Tibial nerve (tissue), 4 donors: ENCODE measurements around the gene DYRK1B. TPM values are rescaled to one million over a fixed set of nuclear protein-coding genes. Genes with fewer than 3 reads are reported as not detected.

ENCODE experiments used
- DNase-seq, 2 donors: peaks; one replicate each; pipeline ENCODE4 v3.0.0-alpha.2; 2019; ENCODE audit warnings: low spot score in 2 of 2
- H3K27ac ChIP-seq, 4 donors: fragments of 200-600 bp; sonication (generic) in 3 of 4; one replicate each; pipeline ENCODE4 v1.5.1; 2017 to 2019; ENCODE audit warnings: mild to moderate bottlenecking in 1 of 4
- H3K27me3 ChIP-seq, 2 donors: fragments of 200-600 bp; sonication (generic) in 1 of 2; one replicate each; pipeline versions ENCODE4 v1.5.1 to v1.6.0; 2017 to 2019
- H3K36me3 ChIP-seq, 3 donors: fragments of 200-600 bp; sonication (generic); one replicate each; pipeline ENCODE4 v1.5.1; 2018 to 2019
- H3K4me1 ChIP-seq, 4 donors: fragments of 200-600 bp; sonication (generic) in 3 of 4; one replicate each; pipeline ENCODE4 v1.5.1; 2017 to 2019
- H3K4me3 ChIP-seq, 4 donors: fragments of 200-600 bp; sonication (generic) in 3 of 4; one replicate each; pipeline ENCODE4 v1.5.1; 2017 to 2019; ENCODE audit warnings: mild to moderate bottlenecking in 1 of 4, moderate library complexity in 1 of 4
- H3K9me3 ChIP-seq, 4 donors: fragments of 200-600 bp; sonication (generic) in 3 of 4; one replicate each; pipeline ENCODE4 v1.5.1; 2017 to 2019
- EP300 ChIP-seq, 2 donors: sonication (generic); formaldehyde crosslinking; IDR thresholded peaks; one replicate each; pipeline ENCODE4 v1.6.1; 2017; ENCODE audit warnings: antibody characterized with exemption in 2 of 2, mild to moderate bottlenecking in 1 of 2
- POLR2A ChIP-seq, 2 donors: fragments of 450-650 bp; IDR thresholded peaks; one replicate each; pipeline ENCODE4 v1.6.1; 2017; ENCODE audit warnings: antibody characterized with exemption in 2 of 2, mild to moderate bottlenecking in 2 of 2, moderate library complexity in 2 of 2
- WGBS, 2 donors: methylation state at CpG; one replicate each; pipeline ENCODE4 v1.1.5; 2018; 5-methylcytosine and 5-hydroxymethylcytosine counted together
- total RNA-seq, 4 donors: library from RNA; depleted of rRNA; stranded (reverse); fragments of >200 nt; gene quantifications; one replicate each; pipeline ENCODE4 v1.1.0, GENCODE V29; 2016
- TF ChIP-seq, protein P1 (sequence below), 5 experiments: fragments of 200-600 bp in 3 of 5; fragments of 450-650 bp in 2 of 5; sonication (generic) in 3 of 5; IDR thresholded peaks; one replicate each; pipeline ENCODE4 v1.5.1; 2016 to 2019; ENCODE audit warnings: antibody characterized with exemption in 5 of 5, mild to moderate bottlenecking in 3 of 5, moderate library complexity in 2 of 5

The DYRK1B gene
- total RNA-seq, 4 donors from 2014 or later, result 12.6 to 15.9 (median 13.1) TPM

DNA sequence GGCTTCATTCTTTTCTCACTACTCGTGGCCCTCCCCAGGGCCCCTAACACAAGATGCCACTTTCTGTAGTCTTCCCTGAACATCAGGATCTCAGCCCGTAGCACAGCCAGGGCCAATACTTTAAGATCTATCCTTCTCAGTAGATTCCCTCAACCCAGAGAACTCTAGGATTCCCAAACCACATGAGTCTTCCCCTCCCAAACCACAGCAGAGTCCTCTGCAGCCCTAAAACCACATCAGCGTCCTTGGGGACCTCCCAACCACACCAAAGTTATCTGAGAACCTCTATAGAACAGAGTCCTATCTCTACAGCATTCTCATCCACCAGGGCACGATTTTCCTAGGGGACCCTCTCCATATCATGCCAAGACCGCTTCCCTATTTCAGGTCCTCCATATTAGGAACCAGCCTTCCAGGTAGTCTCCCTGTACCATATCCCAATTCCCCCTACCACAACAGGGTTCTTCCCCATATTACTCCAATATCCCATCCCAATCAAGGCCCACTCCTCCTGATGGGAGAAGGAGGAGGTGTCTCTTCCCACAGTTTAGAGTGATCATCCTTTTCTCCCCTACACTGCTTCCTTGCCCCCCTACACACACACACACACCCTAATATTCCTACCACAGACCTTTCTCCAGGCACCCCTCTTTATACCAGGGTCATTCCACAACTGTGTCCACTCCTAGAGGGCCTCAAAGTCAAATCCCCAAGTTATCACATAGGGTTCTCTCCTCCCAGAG lies 1.4 kb downstream of the DYRK1B start:
- Histone ChIP-seq H3K27ac (peak overlapping the region; percentile 83 to 98 (median 90)), H3K27me3 (no peaks in the 10 kb centered on the region), H3K4me3 (peak overlapping the region; percentile 80 to 94 (median 87)), H3K9me3 (no peaks in the 10 kb centered on the region), H3K4me1 (peaks cover 0 to 29% (median 15%) of the 10 kb centered on the region in 4 donors), H3K36me3 (peaks cover 0 to 72% (median 3%) of the 10 kb centered on the region in 3 donors)
- WGBS, 2 donors, result 54 to 60% methylated on average over 5 of the region's 5 CpGs
- TF ChIP-seq, protein P1, sequence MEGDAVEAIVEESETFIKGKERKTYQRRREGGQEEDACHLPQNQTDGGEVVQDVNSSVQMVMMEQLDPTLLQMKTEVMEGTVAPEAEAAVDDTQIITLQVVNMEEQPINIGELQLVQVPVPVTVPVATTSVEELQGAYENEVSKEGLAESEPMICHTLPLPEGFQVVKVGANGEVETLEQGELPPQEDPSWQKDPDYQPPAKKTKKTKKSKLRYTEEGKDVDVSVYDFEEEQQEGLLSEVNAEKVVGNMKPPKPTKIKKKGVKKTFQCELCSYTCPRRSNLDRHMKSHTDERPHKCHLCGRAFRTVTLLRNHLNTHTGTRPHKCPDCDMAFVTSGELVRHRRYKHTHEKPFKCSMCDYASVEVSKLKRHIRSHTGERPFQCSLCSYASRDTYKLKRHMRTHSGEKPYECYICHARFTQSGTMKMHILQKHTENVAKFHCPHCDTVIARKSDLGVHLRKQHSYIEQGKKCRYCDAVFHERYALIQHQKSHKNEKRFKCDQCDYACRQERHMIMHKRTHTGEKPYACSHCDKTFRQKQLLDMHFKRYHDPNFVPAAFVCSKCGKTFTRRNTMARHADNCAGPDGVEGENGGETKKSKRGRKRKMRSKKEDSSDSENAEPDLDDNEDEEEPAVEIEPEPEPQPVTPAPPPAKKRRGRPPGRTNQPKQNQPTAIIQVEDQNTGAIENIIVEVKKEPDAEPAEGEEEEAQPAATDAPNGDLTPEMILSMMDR (IDR thresholded peaks at IDR 0.05), result no peak
- TF ChIP-seq POLR2A (IDR thresholded peaks at IDR 0.05), result no peak
- TF ChIP-seq EP300 (IDR thresholded peaks at IDR 0.05), result no peak
- DNase-seq, result no peak

DNA sequence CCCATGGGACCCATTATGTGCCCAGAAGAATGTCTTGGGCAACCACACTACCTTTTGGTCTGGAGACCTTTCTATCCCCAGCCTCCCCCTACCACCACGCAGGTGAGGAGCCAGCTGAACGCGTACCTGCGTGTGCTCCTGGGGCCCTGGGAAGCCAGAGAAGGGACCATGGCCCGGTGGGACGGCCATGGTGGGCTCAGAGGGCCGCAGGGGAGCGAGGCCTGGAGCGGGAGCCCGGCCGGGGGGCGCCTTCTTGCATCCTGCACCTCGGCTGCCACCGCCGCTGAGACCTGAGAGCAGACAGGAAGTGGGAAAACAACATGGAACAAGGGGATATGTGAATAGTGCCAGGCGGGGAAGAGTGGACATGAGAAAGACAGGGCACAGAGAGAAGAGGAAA lies 2.3 kb downstream of the DYRK1B start:
- Histone ChIP-seq H3K9me3 (no peaks in the 10 kb centered on the region), H3K27me3 (no peaks in the 10 kb centered on the region), H3K27ac (peak overlapping the region in 1 of 4 donors; percentile 98), H3K4me3 (no peak overlapping the region), H3K4me1 (peaks cover 0 to 29% (median 15%) of the 10 kb centered on the region in 4 donors), H3K36me3 (peaks cover 0 to 72% (median 4%) of the 10 kb centered on the region in 3 donors)
- WGBS, 2 donors, result 84 to 94% methylated on average over 16 of the region's 16 CpGs
- DNase-seq, result no peak
- TF ChIP-seq POLR2A (IDR thresholded peaks at IDR 0.05), result no peak
- TF ChIP-seq EP300 (IDR thresholded peaks at IDR 0.05), result no peak
- TF ChIP-seq, protein P1 (IDR thresholded peaks at IDR 0.05), result no peak

DNA sequence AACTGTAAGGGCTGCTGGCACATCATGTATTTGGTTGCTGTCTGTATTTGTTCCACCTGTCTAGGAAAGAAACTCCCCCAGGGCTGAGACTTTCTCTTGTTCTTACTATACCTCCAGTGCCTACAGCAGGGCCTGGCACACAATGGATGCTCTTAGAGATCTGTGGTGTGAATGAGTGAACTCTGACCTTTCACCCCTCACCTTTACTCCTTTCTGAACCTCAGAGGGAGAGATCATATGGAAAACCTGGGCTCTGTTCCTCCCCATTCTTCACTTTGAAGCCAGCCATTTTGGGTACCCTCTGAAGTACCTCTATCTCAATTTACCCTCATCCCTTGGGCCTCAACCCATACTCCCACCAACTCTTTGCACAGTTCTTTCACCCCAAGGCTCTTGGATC lies 3.1 kb downstream of the DYRK1B start:
- DNase-seq, result no peak
- Histone ChIP-seq H3K27ac (peak overlapping the region in 1 of 4 donors; percentile 11), H3K9me3 (no peaks in the 10 kb centered on the region), H3K36me3 (peaks cover 0 to 72% (median 4%) of the 10 kb centered on the region in 3 donors), H3K4me3 (no peak overlapping the region), H3K27me3 (no peaks in the 10 kb centered on the region), H3K4me1 (peaks cover 0 to 29% (median 15%) of the 10 kb centered on the region in 4 donors)
- TF ChIP-seq EP300 (IDR thresholded peaks at IDR 0.05) (no peak), POLR2A (IDR thresholded peaks at IDR 0.05) (no peak)
- TF ChIP-seq, protein P1 (IDR thresholded peaks at IDR 0.05), result no peak

DNA sequence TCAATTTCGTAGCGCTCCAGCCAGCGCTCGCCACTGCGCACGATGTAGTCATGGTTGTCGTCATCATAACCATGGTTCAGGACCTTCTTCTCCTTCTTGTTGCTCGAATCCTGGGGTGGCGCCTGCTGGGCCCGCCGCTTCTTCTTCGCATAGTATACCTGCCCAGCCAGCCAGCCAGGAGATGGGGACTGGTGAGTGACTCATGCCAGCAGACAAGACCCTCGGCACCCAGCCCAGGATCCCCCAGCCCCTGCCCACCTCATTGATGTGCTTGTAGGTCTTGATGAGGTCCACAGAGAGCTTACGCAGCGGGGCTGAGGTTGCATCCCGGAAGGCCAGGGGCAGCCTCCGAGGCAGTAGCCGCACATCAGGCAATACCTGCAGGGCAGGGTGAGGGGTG lies 3.6 kb downstream of the DYRK1B start:
- Histone ChIP-seq H3K27ac (no peak overlapping the region), H3K9me3 (no peaks in the 10 kb centered on the region), H3K27me3 (no peaks in the 10 kb centered on the region), H3K4me3 (no peak overlapping the region), H3K36me3 (peaks cover 0 to 72% (median 4%) of the 10 kb centered on the region in 3 donors), H3K4me1 (peaks cover 0 to 30% (median 15%) of the 10 kb centered on the region in 4 donors)
- no peak for TF ChIP-seq POLR2A (IDR thresholded peaks at IDR 0.05)
- no peak for TF ChIP-seq EP300 (IDR thresholded peaks at IDR 0.05)
- TF ChIP-seq, protein P1 (IDR thresholded peaks at IDR 0.05), result no peak
- 92 to 96% methylated on average over 18 of the region's 18 CpGs for WGBS, 2 donors
- no peak for DNase-seq

DNA sequence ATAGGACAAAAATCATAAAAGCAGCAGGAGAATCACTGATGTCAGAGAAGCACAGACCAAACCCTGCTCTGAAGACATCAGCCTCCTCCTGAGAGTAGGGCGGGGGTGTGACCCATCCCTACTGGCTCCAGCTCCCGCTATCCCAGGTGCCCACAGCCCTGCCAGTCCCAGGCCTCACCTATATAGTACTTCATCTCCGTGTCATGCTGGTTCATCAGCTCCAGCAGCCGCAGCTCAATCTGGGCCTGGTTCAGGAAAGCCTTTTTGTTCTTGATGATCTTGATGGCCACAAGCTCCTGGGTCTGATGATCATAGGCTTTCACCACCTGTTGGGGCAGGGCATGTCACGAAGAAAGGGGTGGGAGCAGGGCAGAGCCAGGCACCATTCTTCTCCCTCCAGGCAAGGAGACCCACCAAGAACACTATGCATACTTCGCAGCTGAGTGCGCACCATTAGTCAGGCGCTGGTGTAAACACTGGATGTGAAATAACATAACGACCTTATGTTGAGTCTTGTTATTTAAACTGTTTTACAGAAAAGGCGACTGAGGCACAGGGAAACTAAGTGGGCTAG lies 4.2 kb downstream of the DYRK1B start:
- TF ChIP-seq POLR2A (IDR thresholded peaks at IDR 0.05) (no peak), EP300 (IDR thresholded peaks at IDR 0.05) (no peak)
- TF ChIP-seq, protein P1 (IDR thresholded peaks at IDR 0.05), result no peak
- 96 to 97% methylated on average over 10 of the region's 10 CpGs for WGBS, 2 donors
- H3K36me3 ChIP-seq, result peaks cover 0 to 69% (median 4%) of the 10 kb centered on the region in 3 donors
- H3K4me3 ChIP-seq, result no peak overlapping the region
- peaks cover 0 to 36% (median 15%) of the 10 kb centered on the region in 4 donors for H3K4me1 ChIP-seq
- H3K9me3 ChIP-seq, result no peaks in the 10 kb centered on the region
- no peaks in the 10 kb centered on the region for H3K27me3 ChIP-seq
- DNase-seq, result no peak
- H3K27ac ChIP-seq, result no peak overlapping the region
